GM18868 (cell line): ENCODE measurements around the gene CNOT2.
A peak's percentile ranks its signal among the peaks of the same experiment; 100 is the strongest.
"Not testable (repeated sequence)": the region's sequence is repeated elsewhere in the genome, so short reads cannot be mapped to it uniquely, and the experiment has no call there.

ENCODE experiments used
- ATAC-seq: cut with Tn5 transposase; IDR thresholded peaks from one replicate; pipeline ENCODE4 v1.9.1; 2021; ENCODE audit warnings: mild to moderate bottlenecking, moderate library complexity; ENCODE audit not compliant: unreplicated experiment

The CNOT2 gene

GRCh38 chr12:70292017-70292776, 49.0 kb downstream of the CNOT2 start:
- ATAC-seq = no peak

- not testable (repeated sequence) for ATAC-seq
Observed at GRCh38 chr12:70304684-70305555, 61.7 kb downstream of the CNOT2 start.

- no peak for ATAC-seq
Observed at GRCh38 chr12:70305794-70306193, 62.6 kb downstream of the CNOT2 start.

GRCh38 chr12:70306676-70307075, 63.4 kb downstream of the CNOT2 start:
- ATAC-seq = no peak

- ATAC-seq = no peak
Observed at GRCh38 chr12:70307868-70308267, 64.6 kb downstream of the CNOT2 start.

- ATAC-seq = no peak
Observed at GRCh38 chr12:70309348-70309747, 66.1 kb downstream of the CNOT2 start.

GRCh38 chr12:70314145-70314544, 70.9 kb downstream of the CNOT2 start:
- ATAC-seq = no peak

- peak; percentile 92 for ATAC-seq
Observed at GRCh38 chr12:70317781-70318180, 74.5 kb downstream of the CNOT2 start.

- no peak for ATAC-seq
Observed at GRCh38 chr12:70319605-70320004, 76.4 kb downstream of the CNOT2 start.

- no peak for ATAC-seq
Observed at GRCh38 chr12:70321191-70321590, 78.0 kb downstream of the CNOT2 start.

- ATAC-seq = no peak
Observed at GRCh38 chr12:70327541-70327940, 84.3 kb downstream of the CNOT2 start.

GRCh38 chr12:70329728-70330127, 86.5 kb downstream of the CNOT2 start:
- ATAC-seq = no peak

- ATAC-seq = no peak
Observed at GRCh38 chr12:70330158-70330557, 86.9 kb downstream of the CNOT2 start.

- no peak for ATAC-seq
Observed at GRCh38 chr12:70332236-70332635, 89.0 kb downstream of the CNOT2 start.

GRCh38 chr12:70334742-70335141, 91.5 kb downstream of the CNOT2 start:
- no peak for ATAC-seq

GRCh38 chr12:70338531-70338930, 95.3 kb downstream of the CNOT2 start:
- ATAC-seq = no peak

GRCh38 chr12:70351076-70351475, 107.8 kb downstream of the CNOT2 start:
- ATAC-seq = no peak

GRCh38 chr12:70353780-70354660, 110.8 kb downstream of the CNOT2 start:
- no peak for ATAC-seq

GRCh38 chr12:70354787-70355186, 111.6 kb downstream of the CNOT2 start:
- no peak for ATAC-seq

- no peak for ATAC-seq
Observed at GRCh38 chr12:70355972-70356371, 112.7 kb downstream of the CNOT2 start.
